WTC11 (cell line): ENCODE data around the gene EYA2. TPM values are rescaled to one million over a fixed set of nuclear protein-coding genes. Genes with fewer than 3 reads are reported as not detected.

ENCODE experiments used
- ATAC-seq: fragments of 200-7000 bp; cut with Tn5 transposase; 2 replicates; pipeline ENCODE4 v1.10.0; 2021; ENCODE audit warnings: mild to moderate bottlenecking, moderate library complexity
- CTCF ChIA-PET: fragments of 300-600 bp; sonication (Branson Sonifier 250); formaldehyde crosslinking; loops from one replicate; lab custom pipeline; 2021; ENCODE audit warnings: antibody characterized with exemption; lab: Charles Lee
- POLR2A ChIA-PET: fragments of 350-600 bp; sonication (Branson Sonifier 250); formaldehyde crosslinking; loops from one replicate; lab custom pipeline; 2021; ENCODE audit warnings: antibody characterized with exemption; lab: Charles Lee
- DNase-seq: peaks from one replicate; pipeline ENCODE4 v3.0.0; 2021; ENCODE audit warnings: low spot score
- H3K27ac Mint-ChIP-seq: 2 replicates; pipeline ENCODE4 v1.8.0; 2021; ENCODE audit warnings: mixed read lengths
- H3K27me3 Mint-ChIP-seq: 2 replicates; pipeline ENCODE4 v1.8.0; 2021; ENCODE audit warnings: low read depth, mild to moderate bottlenecking, moderate library complexity, mixed read lengths
- H3K36me3 Mint-ChIP-seq: 2 replicates; pipeline ENCODE4 v1.8.0; 2021; ENCODE audit warnings: mixed read lengths
- H3K4me1 Mint-ChIP-seq: 2 replicates; pipeline ENCODE4 v1.8.0; 2022; ENCODE audit warnings: mixed read lengths
- H3K4me3 Mint-ChIP-seq: 2 replicates; pipeline ENCODE4 v1.8.0; 2021; ENCODE audit warnings: mild to moderate bottlenecking, moderate library complexity, mixed read lengths
- H3K9me3 Mint-ChIP-seq: 2 replicates; pipeline ENCODE4 v1.8.0; 2021; ENCODE audit warnings: mixed read lengths
- ATF1 ChIP-seq: sonication (generic); formaldehyde crosslinking; IDR thresholded peaks from 2 replicates; pipeline ENCODE4 v1.8.1; 2023; ENCODE audit warnings: mild to moderate bottlenecking, moderate library complexity, missing genetic modification reagents
- CREM ChIP-seq: sonication (generic); formaldehyde crosslinking; IDR thresholded peaks from 2 replicates; pipeline ENCODE4 v1.8.1; 2022; ENCODE audit warnings: mild to moderate bottlenecking, missing genetic modification reagents, moderate library complexity
- ELF4 ChIP-seq: sonication (generic); formaldehyde crosslinking; IDR thresholded peaks from 2 replicates; pipeline ENCODE4 v1.8.1; 2022; ENCODE audit warnings: low read depth, mild to moderate bottlenecking, moderate library complexity, missing genetic modification reagents
- EMX1 ChIP-seq: fragments of 250-450 bp; sonication (Bioruptor Pico); IDR thresholded peaks from 2 replicates; pipeline ENCODE4 v1.8.0; 2021; ENCODE audit warnings: mild to moderate bottlenecking
- ETV6 ChIP-seq: sonication (generic); formaldehyde crosslinking; IDR thresholded peaks from 2 replicates; pipeline ENCODE4 v1.8.1; 2022; ENCODE audit warnings: mild to moderate bottlenecking, missing genetic modification reagents
- FOXK1 ChIP-seq: sonication (generic); formaldehyde crosslinking; IDR thresholded peaks from 2 replicates; pipeline ENCODE4 v1.8.0; 2022; ENCODE audit warnings: mild to moderate bottlenecking, moderate library complexity, missing genetic modification reagents
- NR2C2 ChIP-seq: sonication (generic); formaldehyde crosslinking; IDR thresholded peaks from 2 replicates; pipeline ENCODE4 v1.8.0; 2022; ENCODE audit warnings: mild to moderate bottlenecking, missing genetic modification reagents
- NR3C1 ChIP-seq: sonication (generic); formaldehyde crosslinking; conservative IDR thresholded peaks from 2 replicates; pipeline ENCODE4 v1.8.1; 2023; ENCODE audit warnings: low read depth, mild to moderate bottlenecking, missing genetic modification reagents
- RELA ChIP-seq: sonication (generic); formaldehyde crosslinking; IDR thresholded peaks from 2 replicates; pipeline ENCODE4 v1.8.1; 2022; ENCODE audit warnings: missing genetic modification reagents, mild to moderate bottlenecking, borderline replicate concordance
- TEAD1 ChIP-seq: sonication (generic); formaldehyde crosslinking; IDR thresholded peaks from 2 replicates; pipeline ENCODE4 v1.8.0; 2022; ENCODE audit warnings: mild to moderate bottlenecking, missing genetic modification reagents
- TP53 ChIP-seq: sonication (generic); formaldehyde crosslinking; IDR thresholded peaks from 2 replicates; pipeline ENCODE4 v1.8.1; 2023; ENCODE audit warnings: mild to moderate bottlenecking, missing genetic modification reagents
- ZBTB21 ChIP-seq: sonication (generic); formaldehyde crosslinking; IDR thresholded peaks from 2 replicates; pipeline ENCODE4 v1.8.1; 2023; ENCODE audit warnings: mild to moderate bottlenecking, missing genetic modification reagents, borderline replicate concordance
- ZNF219 ChIP-seq: sonication (generic); formaldehyde crosslinking; IDR thresholded peaks from 2 replicates; pipeline ENCODE4 v1.8.0; 2023; ENCODE audit warnings: missing genetic modification reagents, mild to moderate bottlenecking, borderline replicate concordance
- ZNF396 ChIP-seq: fragments of 250-450 bp; sonication (Bioruptor Pico); IDR thresholded peaks from 2 replicates; pipeline ENCODE4 v1.8.0; 2021; ENCODE audit warnings: mild to moderate bottlenecking, moderate library complexity, borderline replicate concordance
- ZNF671 ChIP-seq: fragments of 250-450 bp; sonication (Bioruptor Pico); IDR thresholded peaks from 2 replicates; pipeline ENCODE4 v1.8.0; 2021; ENCODE audit warnings: mild to moderate bottlenecking
- total RNA-seq: library from RNA; stranded (reverse); gene quantifications from 3 replicates; pipeline ENCODE4 v1.2.3, GENCODE V29; 2021
- TF ChIP-seq, protein P1 (sequence below): sonication (generic); formaldehyde crosslinking; IDR thresholded peaks from 2 replicates; pipeline ENCODE4 v1.8.1; 2023; ENCODE audit warnings: mild to moderate bottlenecking, missing genetic modification reagents
- TF ChIP-seq, protein P2 (sequence below): sonication (generic); formaldehyde crosslinking; conservative IDR thresholded peaks from 2 replicates; pipeline ENCODE4 v1.8.1; 2022; ENCODE audit warnings: mild to moderate bottlenecking, missing genetic modification reagents
- TF ChIP-seq, protein P3 (sequence below): sonication (generic); formaldehyde crosslinking; IDR thresholded peaks from 2 replicates; pipeline ENCODE4 v1.8.1; 2022; ENCODE audit warnings: low read depth, missing genetic modification reagents, borderline replicate concordance
- TF ChIP-seq, protein P4 (sequence below): fragments of 250-450 bp; sonication (Bioruptor Pico); IDR thresholded peaks from 2 replicates; pipeline ENCODE4 v2.1.2; 2022; ENCODE audit warnings: mild to moderate bottlenecking, moderate library complexity
- TF ChIP-seq, protein P5 (sequence below): fragments of 250-450 bp; sonication (Bioruptor Pico); IDR thresholded peaks from 2 replicates; pipeline ENCODE4 v1.9.0; 2021; ENCODE audit warnings: mild to moderate bottlenecking, borderline replicate concordance
- TF ChIP-seq, protein P6 (sequence below): sonication (generic); formaldehyde crosslinking; IDR thresholded peaks from 2 replicates; pipeline ENCODE4 v1.8.1; 2023; ENCODE audit warnings: mild to moderate bottlenecking, missing genetic modification reagents, moderate library complexity

EYA2 gene
- total RNA-seq, 1 experiment from 2014 or later, result 1.5 TPM

DNA sequence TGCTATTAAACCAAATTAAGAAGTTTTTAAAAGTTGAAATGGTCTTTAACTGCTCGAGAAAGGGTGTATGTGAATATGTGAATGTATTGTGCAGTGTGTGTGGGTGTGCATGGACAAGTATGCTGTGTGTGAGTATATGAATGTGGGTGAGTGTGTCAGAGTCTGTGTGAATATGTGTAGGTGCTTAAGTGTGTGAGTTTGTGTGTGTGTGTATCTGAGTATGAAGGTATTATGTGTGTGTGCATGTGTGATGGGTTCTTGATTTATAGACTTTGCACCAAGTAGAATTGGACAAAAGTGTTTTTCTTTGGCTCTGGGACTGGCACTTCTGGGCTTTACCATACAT, 21.6 kb downstream of the EYA2 start (continued):
- TF ChIP-seq ZBTB21 (CRISPR knock-in tag), result no peak
- no peak for TF ChIP-seq ETV6 (CRISPR knock-in tag)
- TF ChIP-seq, all 79 proteins: peak for 0

DNA sequence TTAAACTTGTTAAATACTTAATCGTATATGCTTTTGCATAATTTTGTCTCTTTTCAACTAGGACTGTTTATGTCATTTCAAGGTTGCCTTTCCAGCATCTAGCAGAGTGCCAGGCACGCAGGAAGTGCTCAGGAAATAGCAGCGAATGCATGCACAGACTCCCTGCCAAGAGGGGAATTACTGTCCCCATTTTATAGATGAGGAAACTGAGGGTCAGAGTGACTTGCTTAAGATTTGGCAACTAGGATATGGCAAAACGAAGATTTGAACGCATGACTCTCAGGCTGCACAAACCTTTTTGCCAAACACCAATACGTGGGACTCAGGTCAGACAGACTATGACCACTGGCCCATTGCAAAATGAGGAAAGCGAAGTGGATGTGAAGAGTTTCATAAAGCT, 22.5 kb downstream of the EYA2 start:
- H3K36me3 Mint-ChIP-seq, result peaks cover 8% of the 10 kb centered on the region
- ChIA-PET CTCF (interaction anchor here (0.9 kb wide), 1 partner anchor 164 kb away, joined by 3 read pairs; no protein-coding TSS in a partner anchor), POLR2A (no interaction called here)
- H3K4me1 Mint-ChIP-seq, result peaks cover 6% of the 10 kb centered on the region
- DNase-seq, result no peak
- H3K9me3 Mint-ChIP-seq, result peaks cover 21% of the 10 kb centered on the region
- no peaks in the 10 kb centered on the region; the same call in 1 of the 2 replicates for H3K27me3 Mint-ChIP-seq
- TF ChIP-seq ZNF396 (CRISPR knock-in tag), result no peak
- TF ChIP-seq TP53, result no peak
- TF ChIP-seq, protein P1, sequence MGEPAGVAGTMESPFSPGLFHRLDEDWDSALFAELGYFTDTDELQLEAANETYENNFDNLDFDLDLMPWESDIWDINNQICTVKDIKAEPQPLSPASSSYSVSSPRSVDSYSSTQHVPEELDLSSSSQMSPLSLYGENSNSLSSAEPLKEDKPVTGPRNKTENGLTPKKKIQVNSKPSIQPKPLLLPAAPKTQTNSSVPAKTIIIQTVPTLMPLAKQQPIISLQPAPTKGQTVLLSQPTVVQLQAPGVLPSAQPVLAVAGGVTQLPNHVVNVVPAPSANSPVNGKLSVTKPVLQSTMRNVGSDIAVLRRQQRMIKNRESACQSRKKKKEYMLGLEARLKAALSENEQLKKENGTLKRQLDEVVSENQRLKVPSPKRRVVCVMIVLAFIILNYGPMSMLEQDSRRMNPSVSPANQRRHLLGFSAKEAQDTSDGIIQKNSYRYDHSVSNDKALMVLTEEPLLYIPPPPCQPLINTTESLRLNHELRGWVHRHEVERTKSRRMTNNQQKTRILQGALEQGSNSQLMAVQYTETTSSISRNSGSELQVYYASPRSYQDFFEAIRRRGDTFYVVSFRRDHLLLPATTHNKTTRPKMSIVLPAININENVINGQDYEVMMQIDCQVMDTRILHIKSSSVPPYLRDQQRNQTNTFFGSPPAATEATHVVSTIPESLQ, result no peak
- TF ChIP-seq, protein P2, sequence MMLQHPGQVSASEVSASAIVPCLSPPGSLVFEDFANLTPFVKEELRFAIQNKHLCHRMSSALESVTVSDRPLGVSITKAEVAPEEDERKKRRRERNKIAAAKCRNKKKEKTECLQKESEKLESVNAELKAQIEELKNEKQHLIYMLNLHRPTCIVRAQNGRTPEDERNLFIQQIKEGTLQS (CRISPR knock-in tag), result no peak
- TF ChIP-seq, protein P3, sequence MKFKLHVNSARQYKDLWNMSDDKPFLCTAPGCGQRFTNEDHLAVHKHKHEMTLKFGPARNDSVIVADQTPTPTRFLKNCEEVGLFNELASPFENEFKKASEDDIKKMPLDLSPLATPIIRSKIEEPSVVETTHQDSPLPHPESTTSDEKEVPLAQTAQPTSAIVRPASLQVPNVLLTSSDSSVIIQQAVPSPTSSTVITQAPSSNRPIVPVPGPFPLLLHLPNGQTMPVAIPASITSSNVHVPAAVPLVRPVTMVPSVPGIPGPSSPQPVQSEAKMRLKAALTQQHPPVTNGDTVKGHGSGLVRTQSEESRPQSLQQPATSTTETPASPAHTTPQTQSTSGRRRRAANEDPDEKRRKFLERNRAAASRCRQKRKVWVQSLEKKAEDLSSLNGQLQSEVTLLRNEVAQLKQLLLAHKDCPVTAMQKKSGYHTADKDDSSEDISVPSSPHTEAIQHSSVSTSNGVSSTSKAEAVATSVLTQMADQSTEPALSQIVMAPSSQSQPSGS (CRISPR knock-in tag), result no peak
- no peak for TF ChIP-seq NR2C2 (CRISPR knock-in tag)
- TF ChIP-seq EMX1, result no peak
- no peak for TF ChIP-seq FOXK1
- TF ChIP-seq NR3C1 (CRISPR knock-in tag), result no peak
- H3K27ac Mint-ChIP-seq, result no peak overlapping the region
- no peak overlapping the region for H3K4me3 Mint-ChIP-seq
- ATAC-seq, result no peak

DNA sequence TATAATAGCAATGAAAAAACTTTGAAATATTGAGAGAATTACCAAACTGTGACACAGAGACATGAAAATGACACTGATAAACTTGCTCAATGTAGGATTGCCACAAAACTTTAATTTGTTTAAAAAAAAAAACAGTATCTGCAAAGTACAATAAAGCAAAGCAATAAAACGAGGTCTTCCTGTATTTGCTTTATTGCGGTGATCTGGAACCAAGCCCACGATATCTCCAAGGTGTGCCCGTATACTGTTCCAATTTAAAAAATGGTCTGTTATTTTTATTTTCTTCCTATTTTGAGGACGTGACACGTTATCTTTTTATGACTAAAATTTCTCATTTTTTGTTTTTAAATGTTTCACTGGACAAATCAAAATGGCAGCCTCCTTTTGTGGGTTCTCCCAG, 25.5 kb downstream of the EYA2 start:
- TF ChIP-seq ATF1 (no peak), ZNF219 (CRISPR knock-in tag) (no peak), EMX1 (no peak), RELA (CRISPR knock-in tag) (no peak), NR2C2 (CRISPR knock-in tag) (no peak), CREM (CRISPR knock-in tag) (no peak), FOXK1 (no peak), ELF4 (no peak), ZNF671 (CRISPR knock-in tag) (no peak), TEAD1 (CRISPR knock-in tag) (no peak)
- TF ChIP-seq, protein P4, sequence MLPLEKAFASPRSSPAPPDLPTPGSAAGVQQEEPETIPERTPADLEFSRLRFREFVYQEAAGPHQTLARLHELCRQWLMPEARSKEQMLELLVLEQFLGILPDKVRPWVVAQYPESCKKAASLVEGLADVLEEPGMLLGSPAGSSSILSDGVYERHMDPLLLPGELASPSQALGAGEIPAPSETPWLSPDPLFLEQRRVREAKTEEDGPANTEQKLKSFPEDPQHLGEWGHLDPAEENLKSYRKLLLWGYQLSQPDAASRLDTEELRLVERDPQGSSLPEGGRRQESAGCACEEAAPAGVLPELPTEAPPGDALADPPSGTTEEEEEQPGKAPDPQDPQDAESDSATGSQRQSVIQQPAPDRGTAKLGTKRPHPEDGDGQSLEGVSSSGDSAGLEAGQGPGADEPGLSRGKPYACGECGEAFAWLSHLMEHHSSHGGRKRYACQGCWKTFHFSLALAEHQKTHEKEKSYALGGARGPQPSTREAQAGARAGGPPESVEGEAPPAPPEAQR (CRISPR knock-in tag), result no peak
- TF ChIP-seq, protein P5, sequence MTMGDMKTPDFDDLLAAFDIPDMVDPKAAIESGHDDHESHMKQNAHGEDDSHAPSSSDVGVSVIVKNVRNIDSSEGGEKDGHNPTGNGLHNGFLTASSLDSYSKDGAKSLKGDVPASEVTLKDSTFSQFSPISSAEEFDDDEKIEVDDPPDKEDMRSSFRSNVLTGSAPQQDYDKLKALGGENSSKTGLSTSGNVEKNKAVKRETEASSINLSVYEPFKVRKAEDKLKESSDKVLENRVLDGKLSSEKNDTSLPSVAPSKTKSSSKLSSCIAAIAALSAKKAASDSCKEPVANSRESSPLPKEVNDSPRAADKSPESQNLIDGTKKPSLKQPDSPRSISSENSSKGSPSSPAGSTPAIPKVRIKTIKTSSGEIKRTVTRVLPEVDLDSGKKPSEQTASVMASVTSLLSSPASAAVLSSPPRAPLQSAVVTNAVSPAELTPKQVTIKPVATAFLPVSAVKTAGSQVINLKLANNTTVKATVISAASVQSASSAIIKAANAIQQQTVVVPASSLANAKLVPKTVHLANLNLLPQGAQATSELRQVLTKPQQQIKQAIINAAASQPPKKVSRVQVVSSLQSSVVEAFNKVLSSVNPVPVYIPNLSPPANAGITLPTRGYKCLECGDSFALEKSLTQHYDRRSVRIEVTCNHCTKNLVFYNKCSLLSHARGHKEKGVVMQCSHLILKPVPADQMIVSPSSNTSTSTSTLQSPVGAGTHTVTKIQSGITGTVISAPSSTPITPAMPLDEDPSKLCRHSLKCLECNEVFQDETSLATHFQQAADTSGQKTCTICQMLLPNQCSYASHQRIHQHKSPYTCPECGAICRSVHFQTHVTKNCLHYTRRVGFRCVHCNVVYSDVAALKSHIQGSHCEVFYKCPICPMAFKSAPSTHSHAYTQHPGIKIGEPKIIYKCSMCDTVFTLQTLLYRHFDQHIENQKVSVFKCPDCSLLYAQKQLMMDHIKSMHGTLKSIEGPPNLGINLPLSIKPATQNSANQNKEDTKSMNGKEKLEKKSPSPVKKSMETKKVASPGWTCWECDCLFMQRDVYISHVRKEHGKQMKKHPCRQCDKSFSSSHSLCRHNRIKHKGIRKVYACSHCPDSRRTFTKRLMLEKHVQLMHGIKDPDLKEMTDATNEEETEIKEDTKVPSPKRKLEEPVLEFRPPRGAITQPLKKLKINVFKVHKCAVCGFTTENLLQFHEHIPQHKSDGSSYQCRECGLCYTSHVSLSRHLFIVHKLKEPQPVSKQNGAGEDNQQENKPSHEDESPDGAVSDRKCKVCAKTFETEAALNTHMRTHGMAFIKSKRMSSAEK (CRISPR knock-in tag), result no peak
- TF ChIP-seq, protein P1, result no peak
- TF ChIP-seq, protein P6, sequence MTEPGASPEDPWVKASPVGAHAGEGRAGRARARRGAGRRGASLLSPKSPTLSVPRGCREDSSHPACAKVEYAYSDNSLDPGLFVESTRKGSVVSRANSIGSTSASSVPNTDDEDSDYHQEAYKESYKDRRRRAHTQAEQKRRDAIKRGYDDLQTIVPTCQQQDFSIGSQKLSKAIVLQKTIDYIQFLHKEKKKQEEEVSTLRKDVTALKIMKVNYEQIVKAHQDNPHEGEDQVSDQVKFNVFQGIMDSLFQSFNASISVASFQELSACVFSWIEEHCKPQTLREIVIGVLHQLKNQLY (CRISPR knock-in tag), result no peak
- TF ChIP-seq, protein P2 (CRISPR knock-in tag), result no peak
- TF ChIP-seq, all 79 proteins: peak for 0
- H3K36me3 Mint-ChIP-seq, result peaks cover 8% of the 10 kb centered on the region
- ATAC-seq, result no peak

More for the DNA sequence above, 25.5 kb downstream of the EYA2 start:
- no peak overlapping the region for H3K4me3 Mint-ChIP-seq
- no peak for DNase-seq
- H3K27me3 Mint-ChIP-seq, result no peaks in the 10 kb centered on the region
- H3K27ac Mint-ChIP-seq, result no peak overlapping the region
- POLR2A ChIA-PET, result no interaction called here
- peaks cover 19% of the 10 kb centered on the region for H3K4me1 Mint-ChIP-seq
- CTCF ChIA-PET, result interaction anchor here (1.2 kb wide), 1 partner anchor 100 kb away, joined by 4 read pairs; no protein-coding TSS in a partner anchor
- peaks cover 14% of the 10 kb centered on the region for H3K9me3 Mint-ChIP-seq
